MM.1S (cell line): ENCODE measurements around the gene ADAM19.

Experiments used
- CTCF ChIP-seq: fragments of 300-600 bp; sonication (generic); IDR thresholded peaks from 2 replicates; pipeline ENCODE4 v1.5.1; 2016; ENCODE audit warnings: antibody characterized with exemption, low read length, mixed read lengths
- EZH2 ChIP-seq: fragments of 300-600 bp; sonication (generic); optimal IDR thresholded peaks from 2 replicates; pipeline ENCODE3; 2017; ENCODE audit warnings: low read depth, mild to moderate bottlenecking, antibody characterized with exemption, low read length, mixed read lengths
- EZH2phosphoT487 ChIP-seq: fragments of 300-600 bp; sonication (generic); IDR thresholded peaks from 2 replicates; pipeline ENCODE4 v1.6.1; 2018; ENCODE audit warnings: antibody characterized with exemption, low read length

- no peak for TF ChIP-seq CTCF
- no peak for TF ChIP-seq EZH2
- TF ChIP-seq EZH2phosphoT487: no peak
Observed at GRCh38 chr5:157541447-157542118, 34.0 kb downstream of the ADAM19 start.
